ENCODE data around the gene TMEM178A.

- TF ChIP-seq ATOH8 (CRISPR knock-in tag; IDR thresholded peaks at IDR 0.05; ENCODE audit: low read depth) (no peak), CTCF (IDR thresholded peaks at IDR 0.05) (no peak), RFX5 (IDR thresholded peaks at IDR 0.05) (no peak), CEBPB (IDR thresholded peaks at IDR 0.05) (no peak)
- TF ChIP-seq, protein P1, sequence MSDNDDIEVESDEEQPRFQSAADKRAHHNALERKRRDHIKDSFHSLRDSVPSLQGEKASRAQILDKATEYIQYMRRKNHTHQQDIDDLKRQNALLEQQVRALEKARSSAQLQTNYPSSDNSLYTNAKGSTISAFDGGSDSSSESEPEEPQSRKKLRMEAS (IDR thresholded peaks at IDR 0.05) = no peak
Observed at GRCh38 chr2:39629646-39630045, 36.1 kb upstream of the TMEM178A start.
